HG03064 (cell line): ENCODE data around the gene FAM171A1.
"Not testable (repeated sequence)": the region's sequence is repeated elsewhere in the genome, so short reads cannot be mapped to it uniquely, and the experiment has no call there.

Experiments used
- ATAC-seq: cut with Tn5 transposase; IDR thresholded peaks from one replicate; pipeline ENCODE4 v1.9.1; 2021; ENCODE audit warnings: low read depth; ENCODE audit not compliant: unreplicated experiment

The FAM171A1 gene

GRCh38 chr10:15220445-15220844 lies 150.6 kb downstream of the FAM171A1 start:
- no peak for ATAC-seq

- ATAC-seq: no peak
Observed at GRCh38 chr10:15216700-15217099, 154.4 kb downstream of the FAM171A1 start.

- no peak for ATAC-seq
Observed at GRCh38 chr10:15214237-15214636, 156.9 kb downstream of the FAM171A1 start.

GRCh38 chr10:15213461-15213861 lies 157.6 kb downstream of the FAM171A1 start:
- no peak for ATAC-seq

GRCh38 chr10:15211464-15211979 lies 159.6 kb downstream of the FAM171A1 start:
- no peak for ATAC-seq

- ATAC-seq: no peak
Observed at GRCh38 chr10:15210521-15210920, 160.6 kb downstream of the FAM171A1 start.

- ATAC-seq: no peak
Observed at GRCh38 chr10:15209827-15210509, 161.1 kb downstream of the FAM171A1 start.

- no peak for ATAC-seq
Observed at GRCh38 chr10:15208221-15208620, 162.9 kb downstream of the FAM171A1 start.

GRCh38 chr10:15207410-15207809 lies 163.7 kb downstream of the FAM171A1 start:
- not testable (repeated sequence) for ATAC-seq

GRCh38 chr10:15202639-15203038 lies 168.4 kb downstream of the FAM171A1 start:
- no peak for ATAC-seq

- not testable (repeated sequence) for ATAC-seq
Observed at GRCh38 chr10:15202301-15202621, 168.8 kb downstream of the FAM171A1 start.

- no peak for ATAC-seq
Observed at GRCh38 chr10:15201589-15202300, 169.3 kb downstream of the FAM171A1 start.

- no peak for ATAC-seq
Observed at GRCh38 chr10:15200626-15201025, 170.5 kb downstream of the FAM171A1 start.

- no peak for ATAC-seq
Observed at GRCh38 chr10:15197911-15198310, 173.2 kb downstream of the FAM171A1 start.

- no peak for ATAC-seq
Observed at GRCh38 chr10:15197276-15197675, 173.8 kb downstream of the FAM171A1 start.

GRCh38 chr10:15196021-15196834 lies 174.9 kb downstream of the FAM171A1 start:
- no peak for ATAC-seq

- ATAC-seq: no peak
Observed at GRCh38 chr10:15189133-15189885, 181.8 kb downstream of the FAM171A1 start.

GRCh38 chr10:15188603-15189002 lies 182.5 kb downstream of the FAM171A1 start:
- ATAC-seq: no peak

GRCh38 chr10:15183689-15184481 lies 187.2 kb downstream of the FAM171A1 start:
- no peak for ATAC-seq
